Kidney (tissue), 14 donors: ENCODE results near the gene ADAMTS15. TPM values are rescaled to one million over a fixed set of nuclear protein-coding genes. Genes with fewer than 3 reads are reported as not detected.

Experiments used
- DNase-seq, 5 donors: peaks; one replicate each; pipeline ENCODE4 v3.0.0-alpha.2; 2013 to 2020
- FAIRE-seq: peaks from 2 replicates; lab custom pipeline; 2012; peaks lifted over from hg19 to GRCh38; lab: Jason Lieb, UNC
- H3K27ac ChIP-seq, 2 donors: one replicate each; pipeline ENCODE4 v1.7.0; 2013; ENCODE audit warnings: low read depth in 2 of 2, low read length in 2 of 2, inconsistent platforms in 1 of 2
- H3K27me3 ChIP-seq: one replicate; pipeline ENCODE4 v1.7.1; 2013; ENCODE audit warnings: low read length, inconsistent platforms; ENCODE audit not compliant: control insufficient read depth, insufficient read depth
- H3K36me3 ChIP-seq, 3 donors: one replicate each; pipeline versions ENCODE4 v1.7.0 to v1.7.1; 2013; ENCODE audit warnings: low read length in 3 of 3, control low read depth in 1 of 3, inconsistent platforms in 1 of 3; ENCODE audit not compliant: insufficient read depth in 3 of 3, control insufficient read depth in 2 of 3
- H3K4me1 ChIP-seq, 3 donors: one replicate each; pipeline versions ENCODE4 v1.7.0 to v1.7.1; 2013; ENCODE audit warnings: low read length in 3 of 3, inconsistent platforms in 1 of 3, low read depth in 1 of 3; ENCODE audit not compliant: control insufficient read depth in 2 of 3, insufficient read depth in 2 of 3
- H3K4me3 ChIP-seq, 3 donors: one replicate each; pipeline versions ENCODE4 v1.7.0 to v1.8.1; 2013; ENCODE audit warnings: low read length in 3 of 3, control low read depth in 1 of 3, inconsistent platforms in 1 of 3
- H3K9ac ChIP-seq, 3 donors: one replicate each; pipeline versions ENCODE4 v1.7.0 to v1.7.1; 2013; ENCODE audit warnings: low read length in 3 of 3, control low read depth in 1 of 3, inconsistent platforms in 1 of 3
- H3K9me3 ChIP-seq, 3 donors: one replicate each; pipeline versions ENCODE4 v1.7.0 to v1.7.1; 2013; ENCODE audit warnings: low read length in 3 of 3, control low read depth in 1 of 3, inconsistent platforms in 1 of 3; ENCODE audit not compliant: control insufficient read depth in 2 of 3, insufficient read depth in 1 of 3
- intact Hi-C: fragments of 100-400 bp; cut with DNase I; formaldehyde crosslinking; loops from one replicate; pipeline ENCODE4 v1.11.1; 2022
- polyA plus RNA-seq: library from polyadenylated mRNA; stranded (reverse); fragments of 350-450 nt; fragmentation: Illumina TruSeq; extraction: RNeasy Lipid Tissue Mini Kit (QIAGEN cat#74804); gene quantifications from one replicate; pipeline ENCODE4 v1.2.3, GENCODE V29; 2014; ENCODE audit warnings: low read depth, low replicate concordance; ENCODE audit not compliant: insufficient read depth
- total RNA-seq: library from RNA; stranded (reverse); fragmentation: NEBNext Ultra II Directional; extraction: Animal tissue kit (Norgen Biotek cat#: 25700); gene quantifications from one replicate; pipeline ENCODE4 v1.2.1, GENCODE V29; 2021
- TF ChIP-seq, protein P1 (sequence below): IDR thresholded peaks from 3 replicates; pipeline ENCODE4 v1.5.1; 2012; ENCODE audit warnings: mild to moderate bottlenecking, moderate library complexity, borderline replicate concordance; ENCODE audit not compliant: insufficient read depth; ENCODE audit errors: extremely low read depth
- donor health status: control.
- donor health status: control.
- donor health status: control.
- donor health status: control.
- donor health status: control.
- donor health status: DM: yes; HTN: yes; CAD: no.
- donor health status: Normal renal cell carcinoma (clear cell type).

The ADAMTS15 gene
- total and polyA plus RNA-seq, 2 donors from 2014 or later, result 3.6 to 6.2 TPM

DNA sequence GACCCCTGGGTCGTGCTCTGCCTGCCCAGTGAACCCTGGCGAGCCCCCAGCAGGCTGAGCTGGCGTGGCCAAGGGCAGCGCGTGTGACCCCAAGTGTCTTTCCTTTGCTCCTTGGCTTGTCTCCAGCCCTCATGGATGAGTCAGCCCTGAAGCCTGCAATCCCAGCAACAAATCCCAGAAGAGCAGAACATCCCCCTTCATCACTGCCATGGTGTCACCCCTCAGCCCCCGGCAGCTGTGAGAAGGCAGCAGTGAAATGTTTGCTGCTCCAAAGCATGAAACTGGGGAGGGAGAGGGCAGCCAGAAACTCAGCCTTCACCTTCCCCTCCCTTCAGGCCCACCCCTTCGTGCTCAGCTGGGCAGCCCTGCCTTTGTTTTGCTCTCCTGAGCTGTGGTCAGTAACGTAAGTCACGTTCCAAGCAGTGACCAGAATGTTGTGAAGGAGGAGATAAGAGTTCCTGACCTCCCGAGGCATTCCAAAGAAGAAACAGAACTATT lies 29.8 kb downstream of the ADAMTS15 start:
- H3K9me3 ChIP-seq, result no peaks in the 10 kb centered on the region
- TF ChIP-seq, protein P1, sequence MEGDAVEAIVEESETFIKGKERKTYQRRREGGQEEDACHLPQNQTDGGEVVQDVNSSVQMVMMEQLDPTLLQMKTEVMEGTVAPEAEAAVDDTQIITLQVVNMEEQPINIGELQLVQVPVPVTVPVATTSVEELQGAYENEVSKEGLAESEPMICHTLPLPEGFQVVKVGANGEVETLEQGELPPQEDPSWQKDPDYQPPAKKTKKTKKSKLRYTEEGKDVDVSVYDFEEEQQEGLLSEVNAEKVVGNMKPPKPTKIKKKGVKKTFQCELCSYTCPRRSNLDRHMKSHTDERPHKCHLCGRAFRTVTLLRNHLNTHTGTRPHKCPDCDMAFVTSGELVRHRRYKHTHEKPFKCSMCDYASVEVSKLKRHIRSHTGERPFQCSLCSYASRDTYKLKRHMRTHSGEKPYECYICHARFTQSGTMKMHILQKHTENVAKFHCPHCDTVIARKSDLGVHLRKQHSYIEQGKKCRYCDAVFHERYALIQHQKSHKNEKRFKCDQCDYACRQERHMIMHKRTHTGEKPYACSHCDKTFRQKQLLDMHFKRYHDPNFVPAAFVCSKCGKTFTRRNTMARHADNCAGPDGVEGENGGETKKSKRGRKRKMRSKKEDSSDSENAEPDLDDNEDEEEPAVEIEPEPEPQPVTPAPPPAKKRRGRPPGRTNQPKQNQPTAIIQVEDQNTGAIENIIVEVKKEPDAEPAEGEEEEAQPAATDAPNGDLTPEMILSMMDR, result no peak
- peaks cover 0 to 33% (median 21%) of the 10 kb centered on the region in 3 donors for H3K4me1 ChIP-seq
- H3K27me3 ChIP-seq, result no peaks in the 10 kb centered on the region
- FAIRE-seq (no peak), DNase-seq (peak in 2 of 5 donors; percentile 65 to 93)
- H3K36me3 ChIP-seq, result no peaks in the 10 kb centered on the region
- intact Hi-C loops, result no loop called here
- no peak overlapping the region for H3K4me3 ChIP-seq
- peak overlapping the region in 1 of 3 donors; percentile 27 for H3K9ac ChIP-seq
- peak overlapping the region; percentile 53 to 74 for H3K27ac ChIP-seq

DNA sequence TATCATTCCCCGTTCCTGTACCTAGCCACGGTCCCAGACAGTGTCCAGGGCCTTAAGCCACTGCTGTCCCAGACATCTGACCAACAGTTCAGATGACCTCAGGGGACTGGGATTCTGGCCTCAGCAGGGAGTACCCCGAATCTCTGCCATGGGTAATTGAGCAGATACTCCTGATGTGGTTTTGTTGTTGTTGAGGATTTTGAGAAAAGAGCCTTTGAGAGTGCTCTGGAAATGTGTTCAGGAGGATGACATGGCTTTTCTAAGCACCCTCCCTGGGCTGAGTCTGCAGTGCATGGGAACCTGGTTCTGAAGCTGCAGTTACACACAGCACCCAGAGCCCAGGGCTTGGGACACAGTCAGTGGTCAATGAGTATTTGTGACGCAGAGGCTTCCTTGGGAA lies 30.4 kb downstream of the ADAMTS15 start:
- H3K27ac ChIP-seq, result peak overlapping the region; percentile 53 to 74
- H3K36me3 ChIP-seq, result no peaks in the 10 kb centered on the region
- TF ChIP-seq, protein P1, result no peak
- H3K9ac ChIP-seq, result peak overlapping the region in 1 of 3 donors; percentile 24
- H3K4me3 ChIP-seq, result no peak overlapping the region
- no peaks in the 10 kb centered on the region for H3K27me3 ChIP-seq
- H3K9me3 ChIP-seq, result no peaks in the 10 kb centered on the region
- intact Hi-C loops, result no loop called here
- FAIRE-seq, result no peak
- DNase-seq, result peak in 1 of 5 donors; percentile 9
- peaks cover 0 to 33% (median 21%) of the 10 kb centered on the region in 3 donors for H3K4me1 ChIP-seq

DNA sequence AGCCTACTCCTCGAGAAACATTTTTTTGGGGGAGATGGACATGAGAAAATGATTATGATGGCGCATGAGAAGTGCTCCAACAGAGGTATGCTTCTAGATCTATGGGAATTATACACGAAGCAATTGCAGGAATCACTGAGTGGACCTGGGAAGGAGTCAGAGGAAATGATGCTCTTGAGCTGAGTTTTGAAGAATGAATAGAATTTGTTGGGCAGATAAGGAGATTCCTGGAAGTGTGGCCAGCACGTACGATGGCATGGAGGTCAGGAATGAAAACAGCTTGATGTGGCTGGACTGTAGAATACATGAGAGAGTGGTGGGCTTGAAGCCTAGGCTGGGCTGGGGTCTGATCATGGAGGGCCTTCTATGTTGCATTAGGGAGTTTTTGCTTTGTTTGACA lies 31.7 kb downstream of the ADAMTS15 start:
- Histone ChIP-seq H3K4me3 (no peak overlapping the region), H3K9me3 (no peaks in the 10 kb centered on the region), H3K27ac (no peak overlapping the region), H3K36me3 (no peaks in the 10 kb centered on the region), H3K27me3 (no peaks in the 10 kb centered on the region), H3K4me1 (peaks cover 0 to 33% (median 21%) of the 10 kb centered on the region in 3 donors), H3K9ac (no peak overlapping the region)
- no peak for DNase-seq
- TF ChIP-seq, protein P1, result no peak
- no peak for FAIRE-seq
- intact Hi-C loops, result no loop called here

DNA sequence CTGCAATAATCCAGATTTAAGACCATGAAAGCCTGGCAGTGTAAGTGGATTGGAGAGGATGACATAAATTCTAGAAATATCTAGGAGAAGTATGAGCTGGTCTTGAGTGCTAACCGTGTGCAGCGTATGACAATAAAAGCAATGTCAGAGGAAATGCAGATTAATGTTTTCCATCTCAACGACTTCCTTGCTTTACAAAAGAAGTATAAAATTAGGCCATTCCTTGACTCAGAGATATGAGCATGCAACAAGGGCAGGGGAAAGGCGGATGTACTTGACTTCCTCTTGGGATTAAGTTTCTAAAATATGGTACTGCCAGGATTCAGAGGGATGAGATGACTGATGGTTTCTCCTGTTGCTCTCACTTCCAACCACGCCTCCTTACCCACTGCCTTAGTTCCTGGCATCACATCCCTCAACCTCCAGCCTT lies 32.3 kb downstream of the ADAMTS15 start:
- Histone ChIP-seq H3K36me3 (no peaks in the 10 kb centered on the region), H3K4me3 (no peak overlapping the region), H3K27me3 (no peaks in the 10 kb centered on the region), H3K27ac (no peak overlapping the region), H3K9ac (no peak overlapping the region), H3K4me1 (peaks cover 0 to 33% (median 21%) of the 10 kb centered on the region in 3 donors), H3K9me3 (no peaks in the 10 kb centered on the region)
- intact Hi-C loops, result no loop called here
- TF ChIP-seq, protein P1, result no peak
- FAIRE-seq, result no peak
- no peak for DNase-seq
